GM12874 (cell line): ENCODE results near the gene NEK6.

ENCODE experiments used
- TF ChIP-seq, protein P1 (sequence below): IDR thresholded peaks from 2 replicates; pipeline ENCODE4 v1.5.1; 2011; ENCODE audit warnings: low read depth, mild to moderate bottlenecking, control low read depth, low read length, moderate library complexity; ENCODE audit not compliant: insufficient read depth

Gene NEK6

DNA sequence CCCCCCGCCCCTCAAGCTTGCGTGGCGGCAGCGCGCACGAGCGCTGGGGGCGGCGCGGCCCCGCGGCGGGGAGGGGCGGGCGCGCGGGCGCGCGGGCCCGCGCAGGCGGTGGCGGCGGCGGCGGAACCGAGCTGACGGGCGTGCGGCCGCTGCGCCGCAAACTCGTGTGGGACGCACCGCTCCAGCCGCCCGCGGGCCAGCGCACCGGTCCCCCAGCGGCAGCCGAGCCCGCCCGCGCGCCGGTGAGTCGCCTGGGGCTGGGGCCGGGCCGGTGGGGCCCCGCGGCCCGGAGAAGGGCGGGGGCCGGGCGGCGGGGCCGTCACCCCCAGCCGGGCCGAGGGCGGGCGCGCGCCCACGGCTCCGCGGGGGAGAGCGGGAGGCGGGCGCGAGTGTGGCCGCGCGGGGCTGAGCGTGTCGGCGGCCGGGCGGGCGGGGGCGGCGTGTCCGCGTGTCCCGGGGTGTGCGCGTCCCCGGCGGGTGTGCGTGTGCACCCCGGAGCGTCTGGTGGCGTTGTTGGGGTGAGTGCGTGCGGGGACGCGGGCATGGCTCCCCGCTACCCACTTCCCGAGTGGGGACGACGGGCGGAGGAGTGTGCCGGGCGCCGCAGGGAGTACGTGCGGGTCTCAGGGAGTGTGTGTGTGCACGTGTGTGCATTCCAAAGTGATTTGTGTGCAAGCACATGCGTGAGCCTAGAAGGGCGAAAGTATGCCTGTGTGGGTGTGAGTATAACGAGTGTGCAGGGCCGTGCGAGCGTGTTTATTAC is at the start of gene NEK6:
Gene NEK6 (plus strand): TSS at position 106 of the 763 bp plus-strand sequence. CDS start 44,016 bp downstream, outside the sequence.
- TF ChIP-seq, protein P1, sequence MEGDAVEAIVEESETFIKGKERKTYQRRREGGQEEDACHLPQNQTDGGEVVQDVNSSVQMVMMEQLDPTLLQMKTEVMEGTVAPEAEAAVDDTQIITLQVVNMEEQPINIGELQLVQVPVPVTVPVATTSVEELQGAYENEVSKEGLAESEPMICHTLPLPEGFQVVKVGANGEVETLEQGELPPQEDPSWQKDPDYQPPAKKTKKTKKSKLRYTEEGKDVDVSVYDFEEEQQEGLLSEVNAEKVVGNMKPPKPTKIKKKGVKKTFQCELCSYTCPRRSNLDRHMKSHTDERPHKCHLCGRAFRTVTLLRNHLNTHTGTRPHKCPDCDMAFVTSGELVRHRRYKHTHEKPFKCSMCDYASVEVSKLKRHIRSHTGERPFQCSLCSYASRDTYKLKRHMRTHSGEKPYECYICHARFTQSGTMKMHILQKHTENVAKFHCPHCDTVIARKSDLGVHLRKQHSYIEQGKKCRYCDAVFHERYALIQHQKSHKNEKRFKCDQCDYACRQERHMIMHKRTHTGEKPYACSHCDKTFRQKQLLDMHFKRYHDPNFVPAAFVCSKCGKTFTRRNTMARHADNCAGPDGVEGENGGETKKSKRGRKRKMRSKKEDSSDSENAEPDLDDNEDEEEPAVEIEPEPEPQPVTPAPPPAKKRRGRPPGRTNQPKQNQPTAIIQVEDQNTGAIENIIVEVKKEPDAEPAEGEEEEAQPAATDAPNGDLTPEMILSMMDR = no peak

- TF ChIP-seq, protein P1 = no peak
Observed at GRCh38 chr9:124208571-124208970, 49.2 kb upstream of the NEK6 start.

DNA sequence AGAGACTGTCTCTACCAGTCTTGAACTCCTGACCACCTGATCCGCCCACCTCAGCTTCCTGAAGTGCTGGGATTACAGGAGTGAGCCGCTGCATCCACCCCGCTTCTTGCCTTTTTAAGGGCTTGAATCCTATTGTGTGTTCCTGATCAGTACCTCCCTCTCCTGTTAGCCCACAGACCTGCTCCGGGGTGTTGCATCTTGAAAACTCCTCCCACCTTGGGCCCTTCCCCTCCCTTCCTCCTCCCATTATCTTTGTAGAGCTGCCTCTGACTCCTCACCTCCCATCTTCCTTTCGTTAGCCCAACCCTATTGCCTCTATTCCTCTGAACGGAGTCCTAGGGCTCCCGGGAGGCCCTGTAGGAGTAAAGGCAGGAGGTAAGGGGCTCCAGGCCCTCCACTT is 48.5 kb upstream of the NEK6 start:
- TF ChIP-seq, protein P1 = no peak

DNA sequence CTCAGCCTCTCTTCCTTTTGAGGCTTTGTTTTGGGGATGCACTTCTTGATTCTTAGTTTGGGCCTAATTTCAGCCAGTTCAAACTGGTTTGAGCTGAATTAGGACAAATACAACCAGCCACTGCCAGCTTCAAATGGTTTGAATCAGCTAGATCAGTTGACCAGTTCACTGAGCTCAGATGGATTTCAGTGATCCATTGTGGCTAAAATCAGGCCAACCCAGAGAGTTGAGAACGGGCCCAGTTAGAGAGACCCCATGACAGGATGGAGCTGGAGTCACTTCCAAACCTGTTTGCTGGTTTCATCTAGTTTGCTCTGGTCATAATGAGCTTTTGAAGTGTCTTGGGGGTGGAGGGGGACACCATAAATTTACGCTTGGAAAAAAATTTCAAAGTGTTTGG is 48.0 kb upstream of the NEK6 start:
- TF ChIP-seq, protein P1 = no peak

DNA sequence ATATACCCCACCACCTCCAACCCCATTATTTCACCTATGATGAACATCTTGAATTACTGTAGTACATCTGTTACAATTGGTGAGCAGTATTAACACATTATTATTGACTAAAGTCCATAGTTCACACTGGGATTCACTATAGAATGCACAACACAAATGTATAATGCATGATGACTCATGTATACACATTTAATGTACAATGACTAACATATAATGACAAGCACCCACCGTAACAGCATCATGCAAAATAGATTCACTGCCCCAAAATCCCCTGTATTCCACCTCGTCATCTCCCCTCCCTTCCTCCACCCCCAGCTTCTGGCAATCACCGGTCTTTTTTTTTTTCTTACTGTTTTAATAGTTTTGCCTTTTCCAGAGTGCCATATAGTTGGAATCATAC is 47.1 kb upstream of the NEK6 start:
- TF ChIP-seq, protein P1 = no peak

- TF ChIP-seq, protein P1 = no peak
Observed at GRCh38 chr9:124212381-124213050, 45.2 kb upstream of the NEK6 start.

DNA sequence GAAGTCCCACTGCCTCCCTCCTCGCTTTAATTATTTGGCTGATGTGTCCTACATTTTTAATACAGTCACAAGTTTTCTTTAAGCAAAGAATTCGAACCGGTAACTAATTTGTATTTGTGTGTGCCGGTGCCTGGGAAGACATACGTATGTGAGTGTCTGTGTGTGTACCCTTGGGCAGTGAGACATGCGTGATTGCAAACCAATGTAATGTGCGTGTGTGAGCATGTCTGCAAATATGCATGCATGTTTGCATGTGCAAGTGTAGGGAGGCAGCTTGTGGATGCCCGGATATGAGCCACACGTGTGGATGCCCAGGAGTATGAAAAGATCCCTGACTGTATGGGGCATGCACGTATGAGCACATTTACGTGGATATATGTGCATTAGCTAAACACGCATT is 44.4 kb upstream of the NEK6 start:
- TF ChIP-seq, protein P1 = no peak
